Gastrocnemius medialis (tissue), 4 donors: ENCODE data around the gene IFNA21. TPM values are rescaled to one million over a fixed set of nuclear protein-coding genes. Genes with fewer than 3 reads are reported as not detected.
"Not testable (repeated sequence)": the region's sequence is repeated elsewhere in the genome, so short reads cannot be mapped to it uniquely, and the experiment has no call there.

Experiments used
- ATAC-seq, 2 donors: fragments of 150-250 bp; one replicate each; pipeline ENCODE4 v1.9.1; 2016
- DNase-seq, 2 donors: peaks; one replicate each; pipeline ENCODE4 v3.0.0-alpha.2; 2019
- H3K27ac ChIP-seq, 4 donors: fragments of 200-600 bp; sonication (generic); 1 replicate in 1 of 4; 2 replicates in 3 of 4; pipeline ENCODE4 v1.5.1; 2016 to 2018; ENCODE audit warnings: mild to moderate bottlenecking in 2 of 4, moderate library complexity in 1 of 4
- H3K27me3 ChIP-seq, 3 donors: fragments of 200-600 bp; sonication (generic) in 2 of 3; 1 replicate in 1 of 3; 2 replicates in 2 of 3; pipeline versions ENCODE4 v1.5.1 to v1.6.0; 2016 to 2019; ENCODE audit warnings: mild to moderate bottlenecking in 1 of 3, moderate library complexity in 1 of 3
- H3K36me3 ChIP-seq, 2 donors: fragments of 200-600 bp; sonication (generic) in 1 of 2; one replicate each; pipeline ENCODE4 v1.5.1; 2017 to 2018
- H3K4me1 ChIP-seq, 2 donors: fragments of 200-600 bp; sonication (generic) in 1 of 2; one replicate each; pipeline ENCODE4 v1.5.1; 2016 to 2017; ENCODE audit warnings: mild to moderate bottlenecking in 2 of 2
- H3K4me3 ChIP-seq, 4 donors: fragments of 200-600 bp; sonication (generic) in 3 of 4; 1 replicate in 1 of 4; 2 replicates in 3 of 4; pipeline ENCODE4 v1.5.1; 2016 to 2019; ENCODE audit warnings: mild to moderate bottlenecking in 2 of 4
- H3K9me3 ChIP-seq, 3 donors: fragments of 200-600 bp; sonication (generic) in 2 of 3; 1 replicate in 1 of 3; 2 replicates in 2 of 3; pipeline ENCODE4 v1.5.1; 2016 to 2019
- POLR2A ChIP-seq, 2 donors: fragments of 450-650 bp; IDR thresholded peaks; one replicate each; pipeline ENCODE4 v1.6.1; 2017; ENCODE audit warnings: antibody characterized with exemption in 2 of 2, mild to moderate bottlenecking in 2 of 2, moderate library complexity in 2 of 2
- in situ Hi-C, 4 donors: fragments of 200-750 bp; cut with MboI; loops; one replicate each; pipeline versions ENCODE4 v1.15.0 to v1.8.0; 2017; ENCODE audit warnings: low sequenced_read_pairs in 4 of 4
- intact Hi-C: fragments of 100-400 bp; cut with DNase I; formaldehyde crosslinking; loops from one replicate; pipeline ENCODE4 v1.15.1; 2023; ENCODE audit warnings: low total_unique reads
- total RNA-seq, 4 donors: library from RNA; depleted of rRNA; stranded (reverse); fragments of >200 nt; gene quantifications; one replicate each; pipeline versions ENCODE4 v1.1.0 to v1.2.3, GENCODE V29; 2016
- TF ChIP-seq, protein P1 (sequence below), 5 experiments: fragments of 450-650 bp in 3 of 5; fragments of 200-600 bp in 2 of 5; sonication (generic) in 2 of 5; IDR thresholded peaks in 4 of 5; conservative IDR thresholded peaks in 1 of 5; 1 replicate in 4 of 5; 2 replicates in 1 of 5; pipeline ENCODE4 v1.5.1; 2016 to 2019; ENCODE audit warnings: antibody characterized with exemption in 5 of 5, mild to moderate bottlenecking in 3 of 5, moderate library complexity in 3 of 5

IFNA21 gene
- total RNA-seq = not detected

DNA sequence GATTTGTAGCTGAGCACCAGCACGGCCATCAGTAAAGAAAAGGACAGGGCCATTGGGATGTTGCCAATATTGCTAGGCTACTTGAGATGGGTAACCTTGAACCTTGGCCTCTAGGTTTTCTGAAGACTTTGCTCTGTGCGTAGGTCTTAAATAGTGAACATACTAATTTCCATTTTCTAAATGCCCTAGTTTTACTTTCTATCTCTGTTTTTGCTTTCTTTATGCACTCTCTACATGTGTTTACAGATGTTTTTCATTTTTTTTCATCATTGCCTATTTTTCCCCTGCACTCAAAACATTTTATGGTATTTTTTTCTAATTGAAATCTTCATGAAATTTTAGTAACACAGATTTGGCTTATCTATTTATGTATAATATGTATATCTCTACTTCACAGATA is at the start of gene IFNA21:
Gene IFNA21 (minus strand): TSS at position 101 of the 400 bp plus-strand sequence. CDS start 48 bp downstream, at position 53.
- ATAC-seq, intact Hi-C loops, in situ Hi-C loops, H3K27me3 ChIP-seq, H3K4me3 ChIP-seq, DNase-seq, H3K36me3 ChIP-seq, H3K9me3 ChIP-seq, H3K27ac ChIP-seq, H3K4me1 ChIP-seq: not testable (repeated sequence)

DNA sequence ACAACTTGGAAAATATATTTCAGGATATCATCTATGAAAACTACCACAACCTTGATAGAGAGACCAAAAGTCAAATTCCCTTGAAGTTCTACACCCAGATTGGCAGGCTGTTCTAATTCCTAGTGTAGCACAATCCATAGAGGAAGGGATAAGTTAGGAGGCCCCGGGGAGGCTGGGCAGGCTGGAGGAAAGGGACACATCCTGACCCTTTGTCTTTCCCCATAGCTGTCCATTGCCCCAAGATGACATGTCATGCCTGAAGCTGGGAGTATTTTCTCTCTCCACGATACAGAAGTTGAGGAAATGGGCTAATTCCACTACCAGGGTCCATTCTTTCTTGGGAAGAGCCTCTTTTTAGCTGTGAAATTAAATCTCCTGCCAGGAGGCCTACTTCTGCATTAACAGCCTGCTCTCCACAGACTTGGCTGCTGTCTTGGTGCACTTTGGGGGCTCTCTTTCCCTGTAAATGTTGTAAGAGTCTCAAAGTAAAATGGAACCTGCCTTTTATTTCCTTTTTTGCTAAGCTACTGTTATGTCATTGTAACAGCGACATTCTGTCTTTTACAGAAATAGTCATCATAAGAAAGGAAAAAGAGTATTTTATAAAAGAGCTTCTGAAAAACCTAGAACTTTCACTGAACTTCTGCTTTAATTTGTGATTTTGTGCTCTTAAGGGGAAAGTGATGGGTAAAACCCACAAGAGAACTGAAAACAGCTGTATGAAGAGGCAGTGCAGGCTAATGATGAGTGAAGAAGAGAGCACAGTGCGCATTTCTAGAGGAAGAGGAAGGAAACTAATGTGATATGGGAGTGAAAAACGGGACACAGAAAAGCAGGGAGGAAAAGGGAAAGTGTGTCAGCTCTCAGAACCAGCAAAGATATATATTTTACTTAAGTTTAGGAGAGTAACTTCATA is 47.2 kb upstream of the IFNA21 start:
- H3K9me3 ChIP-seq, DNase-seq, H3K36me3 ChIP-seq, H3K27ac ChIP-seq, H3K27me3 ChIP-seq, H3K4me1 ChIP-seq, in situ Hi-C loops, ATAC-seq, intact Hi-C loops, H3K4me3 ChIP-seq: not testable (repeated sequence)

DNA sequence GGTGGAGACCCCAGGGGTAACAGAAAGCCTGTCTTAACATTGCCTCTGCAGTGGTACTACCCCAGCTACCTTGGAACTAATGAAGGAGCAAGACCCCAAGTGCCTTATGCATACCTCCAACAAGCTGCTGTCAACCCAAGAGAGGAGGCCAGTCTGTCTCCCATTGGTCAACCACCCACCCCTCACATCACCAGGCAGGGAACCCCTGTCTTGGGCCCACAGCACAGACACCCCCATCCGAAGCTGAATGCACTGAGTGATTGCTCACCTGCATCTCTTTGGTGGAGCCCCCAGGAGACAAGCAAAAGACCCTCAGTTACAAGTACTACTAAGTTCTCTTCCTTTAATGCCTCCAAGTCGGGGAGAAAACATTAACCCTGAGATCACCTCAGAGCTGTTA is 45.7 kb upstream of the IFNA21 start:
- H3K4me1 ChIP-seq, in situ Hi-C loops, H3K36me3 ChIP-seq, DNase-seq, H3K4me3 ChIP-seq, H3K27me3 ChIP-seq, H3K9me3 ChIP-seq, intact Hi-C loops, H3K27ac ChIP-seq, ATAC-seq: not testable (repeated sequence)

DNA sequence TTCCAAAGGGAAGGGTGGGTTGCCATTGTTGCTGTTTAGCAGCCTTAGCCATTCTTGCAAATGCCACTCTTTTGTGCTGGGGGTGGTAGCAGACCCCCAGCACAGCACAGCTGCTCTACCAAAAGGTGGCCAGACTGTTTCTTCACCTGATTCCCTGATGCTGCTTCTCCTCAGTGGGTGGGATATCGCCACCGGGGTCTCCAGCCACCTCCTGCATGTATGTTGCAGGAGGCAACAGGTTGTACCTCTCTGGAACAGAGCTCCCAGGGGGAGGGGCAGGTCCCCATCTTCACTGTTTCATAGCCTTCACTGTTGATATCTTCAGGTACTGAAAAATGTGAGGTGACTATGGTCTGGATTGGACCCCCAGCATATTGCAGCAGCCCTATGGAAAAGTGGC is 44.3 kb upstream of the IFNA21 start:
- DNase-seq, H3K27ac ChIP-seq, intact Hi-C loops, ATAC-seq, H3K36me3 ChIP-seq, H3K9me3 ChIP-seq, H3K4me1 ChIP-seq, H3K27me3 ChIP-seq, H3K4me3 ChIP-seq, in situ Hi-C loops: not testable (repeated sequence)

DNA sequence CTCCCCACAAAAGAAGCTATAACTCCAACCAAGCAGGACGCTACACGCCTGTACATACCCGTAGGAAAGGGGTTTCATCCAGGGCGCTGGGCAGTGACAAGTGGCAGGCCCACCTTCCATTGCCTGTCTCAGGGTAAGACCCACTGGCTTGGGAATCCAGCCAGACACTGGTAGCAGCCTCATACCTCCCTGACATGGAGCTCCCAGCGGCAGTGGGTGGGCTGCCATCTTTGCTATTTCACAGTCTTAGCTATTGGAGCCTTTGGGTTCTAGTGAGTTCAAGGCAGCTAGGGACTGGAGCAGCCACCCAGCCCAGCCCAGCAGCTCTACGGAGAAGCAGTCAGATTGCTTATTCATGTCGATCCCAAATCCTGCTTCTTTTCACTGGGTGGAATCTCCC is 43.9 kb upstream of the IFNA21 start:
- DNase-seq (no peak), ATAC-seq (no peak)
- Histone ChIP-seq H3K36me3 (no peaks in the 10 kb centered on the region), H3K4me1 (no peaks in the 10 kb centered on the region), H3K27me3 (no peaks in the 10 kb centered on the region), H3K4me3 (no peak overlapping the region), H3K27ac (no peak overlapping the region), H3K9me3 (no peaks in the 10 kb centered on the region)
- in situ Hi-C loops (no loop called here), intact Hi-C loops (no loop called here)
- TF ChIP-seq, protein P1, sequence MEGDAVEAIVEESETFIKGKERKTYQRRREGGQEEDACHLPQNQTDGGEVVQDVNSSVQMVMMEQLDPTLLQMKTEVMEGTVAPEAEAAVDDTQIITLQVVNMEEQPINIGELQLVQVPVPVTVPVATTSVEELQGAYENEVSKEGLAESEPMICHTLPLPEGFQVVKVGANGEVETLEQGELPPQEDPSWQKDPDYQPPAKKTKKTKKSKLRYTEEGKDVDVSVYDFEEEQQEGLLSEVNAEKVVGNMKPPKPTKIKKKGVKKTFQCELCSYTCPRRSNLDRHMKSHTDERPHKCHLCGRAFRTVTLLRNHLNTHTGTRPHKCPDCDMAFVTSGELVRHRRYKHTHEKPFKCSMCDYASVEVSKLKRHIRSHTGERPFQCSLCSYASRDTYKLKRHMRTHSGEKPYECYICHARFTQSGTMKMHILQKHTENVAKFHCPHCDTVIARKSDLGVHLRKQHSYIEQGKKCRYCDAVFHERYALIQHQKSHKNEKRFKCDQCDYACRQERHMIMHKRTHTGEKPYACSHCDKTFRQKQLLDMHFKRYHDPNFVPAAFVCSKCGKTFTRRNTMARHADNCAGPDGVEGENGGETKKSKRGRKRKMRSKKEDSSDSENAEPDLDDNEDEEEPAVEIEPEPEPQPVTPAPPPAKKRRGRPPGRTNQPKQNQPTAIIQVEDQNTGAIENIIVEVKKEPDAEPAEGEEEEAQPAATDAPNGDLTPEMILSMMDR (IDR thresholded peaks at IDR 0.05 in 4 of 5, conservative IDR thresholded peaks at IDR 0.05 in 1 of 5) = no peak
- TF ChIP-seq POLR2A (IDR thresholded peaks at IDR 0.05) = no peak

DNA sequence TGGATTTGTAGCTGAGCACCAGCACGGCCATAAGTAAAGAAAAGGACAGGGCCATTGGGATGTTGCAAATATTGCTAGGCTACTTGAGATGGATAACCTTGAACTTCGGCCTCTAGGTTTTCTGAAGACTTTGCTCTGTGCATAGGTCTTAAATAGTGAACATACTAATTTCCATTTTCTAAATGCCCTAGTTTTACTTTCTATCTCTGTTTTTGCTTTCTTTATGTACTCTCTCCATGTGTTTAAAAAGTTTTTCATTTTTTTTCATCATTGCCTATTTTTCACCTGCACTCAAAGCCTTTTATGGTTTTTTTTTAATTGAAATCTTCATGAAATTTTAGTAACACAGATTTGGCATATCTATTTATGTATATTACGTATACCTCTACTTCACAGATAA is 40.6 kb upstream of the IFNA21 start, which contains the start of gene IFNA10:
Gene IFNA10 (minus strand): TSS at position 101 of the 400 bp plus-strand sequence. CDS start 46 bp downstream, at position 55.
- DNase-seq, H3K36me3 ChIP-seq, H3K27me3 ChIP-seq, ATAC-seq, H3K4me3 ChIP-seq, H3K4me1 ChIP-seq, in situ Hi-C loops, H3K27ac ChIP-seq, H3K9me3 ChIP-seq, intact Hi-C loops: not testable (repeated sequence)

DNA sequence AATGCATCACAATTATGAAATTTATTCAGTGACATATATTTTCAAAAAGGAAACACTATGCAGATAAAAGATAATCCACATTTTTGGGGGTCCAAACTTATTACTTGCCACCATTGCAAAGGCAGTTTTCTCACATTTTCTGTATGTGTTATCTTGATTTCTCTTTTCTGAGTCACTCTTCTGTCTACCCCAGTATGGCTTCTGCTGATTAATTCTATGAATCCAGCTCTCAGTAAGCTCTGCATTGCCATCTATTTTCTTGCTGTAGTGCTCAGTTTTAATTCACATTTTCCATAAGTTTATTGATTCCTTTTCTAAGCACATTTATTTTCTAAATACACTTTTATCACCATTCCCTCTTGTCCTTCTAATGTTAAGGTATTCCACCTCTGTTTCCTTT is 38.7 kb upstream of the IFNA21 start:
- H3K27me3 ChIP-seq = no peaks in the 10 kb centered on the region
- H3K4me1 ChIP-seq = no peaks in the 10 kb centered on the region
- H3K4me3 ChIP-seq = no peak overlapping the region
- no peaks in the 10 kb centered on the region for H3K9me3 ChIP-seq
- DNase-seq (no peak), ATAC-seq (no peak)
- no peak overlapping the region for H3K27ac ChIP-seq
- in situ Hi-C loops (no loop called here), intact Hi-C loops (no loop called here)
- no peak for TF ChIP-seq POLR2A (IDR thresholded peaks at IDR 0.05)
- TF ChIP-seq, protein P1 (IDR thresholded peaks at IDR 0.05 in 4 of 5, conservative IDR thresholded peaks at IDR 0.05 in 1 of 5) = no peak
- H3K36me3 ChIP-seq = no peaks in the 10 kb centered on the region

DNA sequence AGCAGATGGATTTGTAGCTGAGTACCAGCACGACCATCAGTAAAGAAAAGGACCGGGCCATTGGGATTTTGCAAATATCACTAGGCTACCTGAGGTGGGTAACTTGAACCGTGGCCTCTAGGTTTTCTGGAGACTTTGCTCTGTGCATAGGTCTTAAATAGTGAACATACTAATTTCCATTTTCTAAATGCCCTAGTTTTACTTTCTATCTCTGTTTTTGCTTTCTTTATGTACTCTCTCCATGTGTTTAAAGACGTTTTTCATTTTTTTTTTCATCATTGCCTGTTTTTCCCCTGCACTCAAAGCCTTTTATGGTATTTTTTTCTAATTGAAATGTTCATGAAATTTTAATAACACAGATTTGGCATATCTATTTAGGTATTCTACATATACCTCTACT is 35.6 kb upstream of the IFNA21 start, which contains the start of gene IFNA7:
Gene IFNA7 (minus strand): TSS at position 101 of the 400 bp plus-strand sequence. CDS start 40 bp downstream, at position 61.
- DNase-seq, H3K4me1 ChIP-seq, H3K27me3 ChIP-seq, H3K9me3 ChIP-seq, in situ Hi-C loops, ATAC-seq, H3K27ac ChIP-seq, intact Hi-C loops, H3K4me3 ChIP-seq, H3K36me3 ChIP-seq: not testable (repeated sequence)
